Liver (tissue), 3 donors: ENCODE data around the gene DAO.

Experiments used
- CTCF ChIP-seq: fragments of 150-350 bp; IDR thresholded peaks from 2 replicates; pipeline ENCODE4 v1.5.1; 2017; ENCODE audit warnings: improper control_type of control experiment, low read depth, low read length; ENCODE audit not compliant: missing input control
- RAD21 ChIP-seq, 2 donors: IDR thresholded peaks; 2 replicates each; pipeline ENCODE4 v1.6.1; 2016; ENCODE audit warnings: antibody characterized with exemption in 2 of 2, mild to moderate bottlenecking in 2 of 2
- donor health status: healthy.
- donor health status: healthy.

- TF ChIP-seq CTCF (no peak), RAD21 (IDR thresholded peaks at IDR 0.05) (peak in 1 of 2 donors; percentile 21)
Observed at GRCh38 chr12:108856428-108857157, 23.3 kb upstream of the DAO start.
